ENCODE results near the gene FILIP1L.
"Not testable (repeated sequence)": the region's sequence is repeated elsewhere in the genome, so short reads cannot be mapped to it uniquely, and the experiment has no call there.

Gene FILIP1L

GRCh38 chr3:100072326-100073048, 41.8 kb downstream of the FILIP1L start:
- no peak for DNase-seq

- no peak for DNase-seq
These were observed 44.8 kb downstream of the FILIP1L start for GRCh38 chr3:100069472-100069871.

- DNase-seq = peak; percentile 87
These were observed 45.5 kb downstream of the FILIP1L start for GRCh38 chr3:100068826-100069225.

- DNase-seq = no peak
These were observed 46.7 kb downstream of the FILIP1L start for GRCh38 chr3:100067589-100067988.

GRCh38 chr3:100063929-100064461, 50.3 kb downstream of the FILIP1L start:
- DNase-seq = no peak

- DNase-seq = no peak
These were observed 51.6 kb downstream of the FILIP1L start for GRCh38 chr3:100062665-100063064.

GRCh38 chr3:100060685-100061484, 53.4 kb downstream of the FILIP1L start:
- no peak for DNase-seq

- no peak for DNase-seq
These were observed 54.8 kb downstream of the FILIP1L start for GRCh38 chr3:100059472-100059871.

GRCh38 chr3:100057716-100058575, 56.4 kb downstream of the FILIP1L start:
- no peak for DNase-seq

- no peak for DNase-seq
These were observed 60.2 kb downstream of the FILIP1L start for GRCh38 chr3:100053951-100054620.

- DNase-seq = not testable (repeated sequence)
These were observed 62.8 kb downstream of the FILIP1L start for GRCh38 chr3:100051513-100051912.

GRCh38 chr3:100048248-100048647, 66.1 kb downstream of the FILIP1L start:
- DNase-seq = no peak

- DNase-seq = peak; percentile 56
These were observed 66.7 kb downstream of the FILIP1L start for GRCh38 chr3:100047455-100048141.

GRCh38 chr3:100046986-100047385, 67.3 kb downstream of the FILIP1L start:
- no peak for DNase-seq

GRCh38 chr3:100045696-100046095, 68.6 kb downstream of the FILIP1L start:
- peak; percentile 84 for DNase-seq

GRCh38 chr3:100044369-100044768, 69.9 kb downstream of the FILIP1L start:
- DNase-seq = no peak

- no peak for DNase-seq
These were observed 71.0 kb downstream of the FILIP1L start for GRCh38 chr3:100043271-100043670.

GRCh38 chr3:100042166-100042981, 71.9 kb downstream of the FILIP1L start:
- no peak for DNase-seq

- DNase-seq = no peak
These were observed 73.0 kb downstream of the FILIP1L start for GRCh38 chr3:100041328-100041749.

- DNase-seq = no peak
These were observed 73.7 kb downstream of the FILIP1L start for GRCh38 chr3:100040451-100041225.

Data from islet precursor cell (in vitro differentiated cells).